NT2/D1 (cell line): ENCODE measurements around the gene ADAMTS2.

Experiments
- SUZ12 ChIP-seq: IDR thresholded peaks from 2 replicates; pipeline ENCODE4 v1.6.1; 2011; ENCODE audit not compliant: insufficient read length, insufficient read depth; ENCODE audit errors: extremely low read depth
- YY1 ChIP-seq: IDR thresholded peaks from 2 replicates; pipeline ENCODE4 v1.6.1; 2011; ENCODE audit not compliant: insufficient read length, insufficient read depth

- TF ChIP-seq SUZ12: no peak
- no peak for TF ChIP-seq YY1
Measured at GRCh38 chr5:179336871-179337795, 8.1 kb downstream of the ADAMTS2 start.
